Measurements from ENCODE around the gene NCBP2L. TPM values are rescaled to one million over a fixed set of nuclear protein-coding genes. Genes with fewer than 3 reads are reported as not detected.

Gene NCBP2L
- polyA plus RNA-seq, 4 donors, result 0.05 TPM; not detected in 3

DNA sequence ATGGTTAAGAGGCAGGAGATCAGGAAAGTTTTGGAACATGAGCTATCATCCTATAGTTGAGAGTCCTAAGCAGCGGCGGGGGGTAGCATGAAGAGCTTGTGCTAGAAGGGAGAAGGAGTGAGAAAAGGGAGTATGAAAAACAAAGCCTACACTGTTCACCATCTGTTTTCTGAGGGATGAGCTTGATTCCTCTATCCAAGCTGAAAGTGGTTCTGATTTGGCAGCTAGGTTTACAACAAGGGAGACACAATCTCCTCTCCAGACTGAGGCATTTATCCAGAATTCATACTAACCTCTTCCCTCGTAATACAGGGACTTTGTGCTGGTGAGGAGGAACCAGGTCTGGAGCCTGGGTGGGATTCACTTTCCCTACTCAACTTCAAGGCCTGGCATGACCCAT lies 25.5 kb upstream of the NCBP2L start:
- DNase-seq (ENCODE audit: low read depth in 4 of 4, low spot score in 2 of 4), result no peak

DNA sequence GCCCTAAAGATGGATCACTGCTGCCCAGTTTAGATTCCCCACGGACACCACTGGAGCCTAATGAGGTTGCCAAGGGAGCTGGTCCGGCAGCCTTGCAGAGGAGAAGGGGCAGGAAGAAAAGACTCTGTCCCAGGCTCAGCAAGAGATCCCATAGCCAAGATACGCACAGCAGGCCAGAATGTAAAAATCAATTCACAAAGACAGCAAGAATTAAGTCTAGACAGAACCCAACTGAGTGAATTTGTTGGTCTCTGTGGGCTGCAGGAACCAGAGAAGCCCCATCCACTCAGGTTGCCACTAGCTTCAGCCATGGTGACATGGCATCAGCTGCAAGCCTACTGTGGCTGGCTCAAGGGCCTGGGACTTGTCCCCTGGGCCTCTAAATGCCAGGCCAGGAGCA lies 24.8 kb upstream of the NCBP2L start:
- no peak for DNase-seq (ENCODE audit: low read depth in 4 of 4, low spot score in 2 of 4)

DNA sequence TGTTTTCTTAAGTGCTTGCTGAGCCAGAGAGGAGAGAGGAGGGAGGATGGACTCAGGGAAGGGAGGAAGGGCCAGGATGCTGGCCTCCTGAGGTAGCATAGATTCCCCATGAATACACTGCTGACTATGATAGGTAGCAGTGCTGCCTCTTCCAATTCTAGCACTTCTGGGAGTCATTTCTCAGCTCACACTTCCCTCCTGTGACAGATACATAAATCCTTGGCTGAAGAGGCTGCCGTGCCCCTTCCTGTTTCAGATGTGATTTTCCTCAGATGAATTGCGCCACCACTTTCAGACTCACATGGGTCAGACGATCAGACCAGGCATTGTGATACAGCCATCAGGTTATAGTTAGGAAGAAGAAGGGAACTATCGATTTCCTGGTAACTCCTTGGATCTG lies 24.3 kb upstream of the NCBP2L start:
- DNase-seq (ENCODE audit: low read depth in 4 of 4, low spot score in 2 of 4), result no peak

DNA sequence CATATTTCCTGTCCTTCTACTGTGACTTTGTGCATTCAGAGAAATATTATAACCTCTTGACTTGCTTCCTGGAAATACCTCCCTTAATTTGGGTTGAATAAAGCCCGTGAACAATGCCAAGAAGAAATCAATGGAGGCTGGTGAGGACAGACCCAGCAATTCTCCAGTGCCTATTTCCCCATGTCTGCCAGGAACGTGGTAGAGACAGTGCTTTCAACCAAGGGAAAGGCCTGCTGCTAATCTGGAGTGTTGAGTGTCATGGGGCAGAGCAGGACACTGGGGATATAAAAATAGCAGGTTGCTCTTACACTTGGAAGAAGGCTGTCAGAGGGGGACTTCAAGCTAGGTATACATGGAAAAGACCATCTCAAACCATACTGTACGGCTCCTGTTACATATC lies 21.8 kb upstream of the NCBP2L start:
- no peak for DNase-seq (ENCODE audit: low read depth in 4 of 4, low spot score in 2 of 4)

DNA sequence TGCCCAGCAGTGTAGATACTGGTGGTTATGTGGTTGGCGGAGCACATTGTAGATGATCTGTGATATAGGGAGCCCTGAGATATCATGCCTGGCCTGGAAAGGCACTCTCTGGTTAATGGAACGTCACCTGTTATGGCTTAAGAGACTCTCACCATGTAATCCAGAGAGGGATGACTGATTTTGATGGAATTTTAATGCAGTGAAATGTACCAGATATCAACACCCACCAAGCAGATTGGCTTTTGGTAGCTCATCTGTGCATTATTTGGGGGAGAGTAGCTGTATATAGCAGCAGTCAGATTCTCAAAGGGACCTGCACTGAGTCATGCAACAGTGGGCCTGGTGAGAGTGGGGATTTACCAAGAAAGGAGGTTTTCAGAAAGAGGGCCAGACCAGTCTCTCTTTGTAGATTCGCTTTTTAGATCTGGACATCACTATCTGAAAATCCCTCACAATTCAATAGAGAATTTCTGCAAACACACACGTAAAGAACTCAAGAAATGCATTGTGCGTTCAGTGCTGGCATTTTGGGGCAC lies 19.2 kb upstream of the NCBP2L start:
- DNase-seq (ENCODE audit: low read depth in 4 of 4, low spot score in 2 of 4), result no peak

DNA sequence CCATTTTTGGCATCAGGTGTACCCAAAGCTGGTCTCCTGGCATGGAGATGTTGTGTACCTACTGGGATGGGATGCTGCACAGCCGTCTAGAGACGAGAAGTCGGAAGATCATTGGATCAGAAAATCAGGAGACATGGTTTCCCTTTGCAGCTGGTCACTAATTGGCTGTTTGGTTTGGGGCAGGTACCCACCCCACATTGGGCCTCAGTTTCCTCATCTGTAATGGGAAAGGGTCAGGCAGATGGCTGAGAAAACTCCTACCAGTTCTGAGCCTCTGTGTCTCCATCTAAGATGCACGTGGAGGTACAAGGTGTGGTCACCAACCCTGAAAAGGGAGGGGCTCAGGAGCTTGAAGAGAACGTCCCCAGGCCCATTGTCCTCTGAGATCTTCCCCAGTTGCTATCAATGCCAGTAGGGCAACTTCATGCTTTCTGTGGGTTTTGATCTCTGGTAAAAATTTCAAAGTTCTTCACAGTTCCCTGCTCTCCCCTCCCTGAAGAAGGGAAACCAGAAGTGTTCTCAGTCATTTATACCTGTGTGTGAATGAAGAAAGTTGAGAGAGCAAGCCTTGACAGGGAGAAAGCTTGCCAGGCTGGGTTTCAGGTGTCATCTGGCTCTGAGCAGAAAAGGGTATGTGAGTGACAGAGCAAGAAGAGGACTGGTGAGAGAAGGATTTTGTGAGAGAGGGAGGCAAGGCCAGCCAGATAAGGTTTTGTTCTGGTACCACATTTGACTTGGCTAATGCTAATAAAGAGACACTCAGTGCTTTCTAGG lies 17.0 kb upstream of the NCBP2L start:
- DNase-seq (ENCODE audit: low read depth in 4 of 4, low spot score in 2 of 4), result no peak

DNA sequence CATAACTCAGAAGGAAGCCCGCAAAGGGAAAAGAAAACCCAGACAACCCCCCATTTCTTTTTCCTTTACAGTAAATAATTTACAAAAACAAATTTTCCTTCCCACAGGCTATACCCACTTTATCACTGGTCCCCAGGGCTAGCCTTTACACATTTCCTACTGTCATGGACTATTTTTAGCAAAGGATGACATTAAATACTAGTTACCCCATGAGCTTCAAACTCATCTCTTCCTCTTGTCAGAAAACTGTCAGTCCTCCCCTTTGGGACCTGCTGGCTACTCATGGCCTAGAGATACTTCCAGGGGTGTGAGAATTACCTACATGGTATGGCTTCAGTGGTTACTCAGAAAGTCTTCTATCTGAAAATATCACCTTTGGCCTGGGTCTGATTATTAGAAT lies 13.9 kb upstream of the NCBP2L start:
- no peak for DNase-seq (ENCODE audit: low read depth in 4 of 4, low spot score in 2 of 4)

DNA sequence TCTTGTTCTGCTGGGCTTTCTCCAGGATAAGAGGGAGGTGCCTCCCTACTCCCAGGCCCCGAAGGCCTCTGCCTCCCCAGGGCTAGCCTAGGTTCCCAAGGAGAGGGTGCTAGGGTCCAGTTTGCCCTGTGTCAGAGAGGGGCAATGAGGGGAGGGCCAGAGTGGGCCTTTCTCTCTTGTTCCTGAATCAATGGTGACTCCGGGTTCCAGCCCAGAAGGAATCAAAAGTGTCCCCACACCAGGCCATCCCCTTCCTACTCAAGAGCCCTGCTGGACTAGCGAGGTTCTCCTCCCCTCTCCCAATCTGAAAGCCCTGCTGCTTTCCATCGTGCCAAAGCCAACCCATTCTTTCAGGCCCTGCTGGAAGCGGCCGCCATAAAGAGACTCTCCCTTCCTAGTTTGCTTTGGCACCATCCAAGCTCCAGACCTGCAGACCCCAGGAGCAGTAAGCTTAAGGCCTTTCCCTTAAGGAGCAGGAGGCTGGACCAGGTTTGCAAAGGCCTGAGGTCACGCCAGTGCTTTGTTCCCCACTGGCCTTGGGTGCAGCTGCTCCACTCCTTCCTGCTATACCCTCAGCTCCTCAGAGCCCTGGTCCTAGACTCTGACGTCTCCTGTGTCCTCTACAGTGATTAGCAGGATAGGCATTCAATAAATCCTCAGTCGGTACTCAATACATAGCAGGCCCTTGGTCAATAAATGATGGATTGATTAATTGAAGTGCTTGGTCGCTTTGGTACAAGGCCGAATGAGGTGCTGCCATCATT lies 12.5 kb upstream of the NCBP2L start:
- DNase-seq (ENCODE audit: low read depth in 4 of 4, low spot score in 2 of 4), result no peak

DNA sequence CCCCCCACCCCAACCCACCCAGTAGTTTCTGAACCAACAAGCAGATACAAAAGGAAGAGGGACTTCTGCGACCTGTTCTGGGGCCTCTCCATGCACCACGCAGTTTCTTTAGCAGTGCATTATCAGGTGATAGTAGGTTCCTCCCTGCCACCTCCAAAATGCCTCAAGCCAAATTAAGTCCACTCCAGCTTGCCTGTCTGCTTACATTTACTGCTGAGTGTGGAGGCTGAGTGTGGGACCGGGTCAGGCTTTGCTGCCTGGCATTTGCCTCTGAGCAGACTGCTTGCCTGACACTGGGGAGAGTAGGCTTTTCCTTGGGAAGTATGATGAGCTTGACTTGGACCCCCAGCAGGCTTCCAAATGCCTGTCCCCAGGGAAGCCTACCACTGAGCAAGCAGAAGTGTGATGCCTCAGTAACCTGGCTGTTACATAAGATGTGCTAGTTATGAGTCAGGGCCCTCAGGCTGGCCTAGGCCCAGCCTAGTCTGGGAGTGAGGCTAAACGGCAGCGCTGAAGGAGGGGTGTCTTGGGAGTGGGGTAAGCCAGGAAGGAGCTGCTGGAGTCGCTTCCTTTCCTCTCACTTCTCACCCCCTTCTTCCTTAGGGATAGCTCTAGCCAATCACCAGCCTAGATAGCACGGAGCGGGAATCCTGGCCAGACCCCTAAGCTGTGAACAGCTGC lies 10.9 kb upstream of the NCBP2L start:
- peak in 1 of 4 donors; percentile 20 for DNase-seq (ENCODE audit: low read depth in 4 of 4, low spot score in 2 of 4)

DNA sequence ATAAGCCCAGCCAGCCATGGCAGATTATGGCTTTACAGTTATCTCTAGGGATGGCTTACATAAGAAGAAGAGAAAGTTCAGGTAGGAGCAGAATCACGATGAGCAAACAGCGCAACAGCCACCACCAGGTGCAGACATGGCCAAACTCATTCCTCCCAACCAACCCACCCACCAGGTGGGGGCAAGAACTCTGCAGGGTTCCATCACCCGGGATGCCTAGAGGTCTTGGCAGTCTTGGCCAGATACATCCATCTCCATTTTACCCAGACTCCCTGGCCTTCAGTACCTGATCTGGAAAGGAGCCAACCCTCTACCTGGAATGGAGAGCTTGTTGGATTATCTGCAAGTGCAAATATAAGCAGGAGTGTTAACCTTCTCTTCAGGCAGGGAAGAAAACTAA lies 9.5 kb upstream of the NCBP2L start:
- no peak for DNase-seq (ENCODE audit: low read depth in 4 of 4, low spot score in 2 of 4)

DNA sequence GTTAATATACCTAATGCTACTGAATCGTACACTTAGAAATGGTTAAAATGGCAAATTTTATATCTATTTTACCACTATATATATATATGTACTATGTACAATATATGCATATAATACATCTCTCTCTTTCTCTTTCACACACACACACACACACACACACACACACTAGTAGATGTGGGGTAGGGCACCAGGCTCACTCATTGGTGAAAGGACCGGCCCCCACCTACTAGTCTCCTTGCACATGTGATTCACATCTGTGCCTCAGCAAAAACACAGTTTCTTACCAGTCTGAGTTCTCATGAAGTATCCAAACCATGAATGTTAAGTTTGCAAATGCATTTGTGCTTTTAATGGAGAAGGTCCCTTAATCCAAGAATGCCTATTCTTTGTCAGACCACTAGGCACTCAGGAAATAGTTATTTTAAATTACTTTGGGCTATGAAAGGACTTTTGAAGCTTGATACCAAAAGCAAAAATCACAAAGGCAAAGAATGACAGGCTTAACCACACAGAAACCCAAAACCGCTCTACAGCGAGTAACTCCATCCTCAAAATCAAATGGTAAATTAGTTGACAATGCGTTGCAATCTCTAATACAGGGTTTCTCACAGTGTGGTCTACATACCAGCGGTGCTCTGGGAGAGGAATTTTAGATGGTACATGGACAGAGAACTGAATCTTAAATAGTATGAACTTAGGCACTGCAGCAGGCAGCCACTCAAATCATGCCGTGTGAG lies 7.8 kb upstream of the NCBP2L start:
- no peak for DNase-seq (ENCODE audit: low read depth in 4 of 4, low spot score in 2 of 4)

DNA sequence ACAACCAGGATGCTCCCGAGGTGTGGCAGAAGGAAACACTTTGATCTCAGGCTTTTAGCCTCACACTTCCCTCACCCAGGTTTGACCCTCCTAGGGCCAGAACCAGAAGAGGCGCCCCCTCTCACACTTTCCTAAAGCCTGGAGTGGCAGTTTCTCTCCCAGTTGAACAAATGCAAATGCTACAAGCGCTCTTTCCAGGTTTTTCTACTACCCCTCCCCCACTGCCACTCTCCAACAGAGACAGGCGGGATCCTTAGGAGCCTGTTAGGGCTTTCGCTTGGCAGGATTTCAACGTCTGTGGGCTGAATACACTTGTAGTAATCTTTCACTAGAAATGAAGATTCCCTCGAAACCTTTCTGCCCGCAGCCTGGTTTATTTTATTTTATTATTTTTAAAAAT lies 4.3 kb upstream of the NCBP2L start:
- DNase-seq (ENCODE audit: low read depth in 4 of 4, low spot score in 2 of 4), result no peak

DNA sequence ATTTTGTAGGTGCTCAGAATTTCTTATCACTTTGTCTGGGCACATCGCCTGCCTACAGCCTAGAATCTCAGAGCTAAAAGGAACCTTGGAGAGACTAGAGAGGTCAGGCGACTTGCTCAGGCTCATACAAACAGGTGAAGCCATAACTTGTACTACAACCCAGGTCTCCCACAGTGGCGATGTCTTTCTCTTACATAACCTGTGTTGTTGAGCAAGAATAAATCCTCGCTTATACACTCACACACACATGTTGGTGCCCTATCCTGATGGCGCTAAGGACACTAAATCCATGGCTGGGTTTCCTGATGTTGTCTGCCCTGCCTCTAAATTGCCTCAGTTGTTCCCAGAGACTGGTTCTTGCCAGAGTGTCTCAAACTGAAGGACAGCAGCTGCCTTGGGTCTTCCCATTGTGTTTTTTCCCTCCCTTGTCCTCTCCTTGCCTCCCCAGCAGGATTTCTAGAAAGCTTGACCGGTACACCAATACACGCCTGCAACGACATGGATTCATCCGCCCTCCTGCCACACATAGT lies 3.6 kb upstream of the NCBP2L start:
- DNase-seq (ENCODE audit: low read depth in 4 of 4, low spot score in 2 of 4), result no peak

DNA sequence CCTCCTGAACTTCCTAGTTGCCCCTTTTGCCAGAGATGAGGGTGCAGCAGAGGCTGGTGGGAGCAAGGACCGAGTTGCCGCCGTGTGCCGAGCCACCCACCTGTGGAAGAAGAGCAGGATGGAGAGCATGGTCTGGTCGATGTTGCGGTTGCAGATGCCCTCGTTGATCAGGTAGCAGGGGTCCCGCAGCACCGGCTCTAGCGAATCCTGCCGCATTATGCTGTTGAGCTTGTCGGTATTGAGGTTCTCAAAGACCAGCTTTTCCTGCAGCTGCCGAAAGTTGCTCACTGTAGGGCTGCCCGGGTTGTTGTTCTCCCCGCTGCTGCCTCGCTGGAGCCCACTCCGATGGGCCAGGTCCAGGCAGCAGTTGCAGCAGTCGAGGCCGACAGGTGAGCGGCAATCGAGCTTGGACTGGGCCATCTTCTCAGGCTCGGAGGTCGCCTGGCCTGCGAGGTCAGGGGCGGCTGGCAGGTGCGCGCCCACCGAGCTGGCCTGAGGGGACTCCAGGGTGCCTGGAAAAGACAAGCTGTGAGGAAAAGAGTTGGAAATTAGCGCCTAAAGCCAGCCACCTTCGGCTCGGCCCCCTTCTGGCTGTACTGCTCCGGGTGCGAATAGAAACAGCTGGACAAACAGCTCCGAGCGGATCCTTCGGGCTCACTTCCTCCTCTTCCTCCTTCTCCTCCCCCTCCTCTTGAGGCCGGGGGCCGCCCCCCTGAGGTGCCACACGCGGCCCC lies 2.4 kb upstream of the NCBP2L start:
- DNase-seq (ENCODE audit: low read depth in 4 of 4, low spot score in 2 of 4), result no peak

DNA sequence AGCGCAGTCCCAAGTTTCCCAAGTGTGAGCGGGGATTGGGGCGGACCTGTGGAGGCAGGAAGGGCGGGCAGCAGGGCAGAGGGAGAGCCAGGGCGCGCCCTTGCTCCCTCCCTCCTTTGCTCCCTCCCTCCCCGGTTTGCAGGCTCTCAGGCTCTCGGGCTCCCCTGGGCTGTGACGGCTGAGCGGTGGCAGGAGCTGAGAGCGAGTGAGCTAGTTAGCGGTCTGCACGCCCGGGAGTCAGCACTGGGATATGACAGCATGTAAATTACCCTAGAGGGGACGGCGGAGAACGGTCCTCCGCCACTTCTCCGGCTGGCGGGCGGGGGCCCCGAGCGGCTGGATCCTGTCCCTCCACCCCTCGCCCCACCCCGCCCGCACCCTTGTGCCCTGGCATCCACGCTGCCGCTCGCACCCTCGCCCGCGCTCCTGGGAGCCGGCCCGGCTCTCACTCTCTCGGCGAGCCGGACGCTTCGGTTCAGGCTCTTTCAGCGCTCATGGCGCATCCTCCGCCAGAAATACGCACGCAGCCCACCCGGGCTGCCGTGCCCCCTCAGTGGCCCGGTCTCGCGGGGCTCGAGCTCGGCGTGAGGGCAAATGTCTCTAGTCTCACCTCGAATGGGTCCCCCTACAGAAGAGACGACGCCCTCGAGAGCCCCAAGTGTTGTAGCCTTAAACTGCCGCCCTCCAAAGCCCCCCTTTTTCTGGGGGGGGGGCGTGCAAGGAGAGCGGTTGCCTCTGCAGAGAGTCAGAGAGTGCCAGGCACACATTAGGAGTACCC lies 1.6 kb upstream of the NCBP2L start, which contains the start of gene TSC22D3:
Gene TSC22D3 (minus strand): TSS at position 54 of the 778 bp plus-strand sequence. CDS start 368 bp downstream, outside the sequence.
- peak in 1 of 4 donors; percentile 46 for DNase-seq (ENCODE audit: low read depth in 4 of 4, low spot score in 2 of 4)

DNA sequence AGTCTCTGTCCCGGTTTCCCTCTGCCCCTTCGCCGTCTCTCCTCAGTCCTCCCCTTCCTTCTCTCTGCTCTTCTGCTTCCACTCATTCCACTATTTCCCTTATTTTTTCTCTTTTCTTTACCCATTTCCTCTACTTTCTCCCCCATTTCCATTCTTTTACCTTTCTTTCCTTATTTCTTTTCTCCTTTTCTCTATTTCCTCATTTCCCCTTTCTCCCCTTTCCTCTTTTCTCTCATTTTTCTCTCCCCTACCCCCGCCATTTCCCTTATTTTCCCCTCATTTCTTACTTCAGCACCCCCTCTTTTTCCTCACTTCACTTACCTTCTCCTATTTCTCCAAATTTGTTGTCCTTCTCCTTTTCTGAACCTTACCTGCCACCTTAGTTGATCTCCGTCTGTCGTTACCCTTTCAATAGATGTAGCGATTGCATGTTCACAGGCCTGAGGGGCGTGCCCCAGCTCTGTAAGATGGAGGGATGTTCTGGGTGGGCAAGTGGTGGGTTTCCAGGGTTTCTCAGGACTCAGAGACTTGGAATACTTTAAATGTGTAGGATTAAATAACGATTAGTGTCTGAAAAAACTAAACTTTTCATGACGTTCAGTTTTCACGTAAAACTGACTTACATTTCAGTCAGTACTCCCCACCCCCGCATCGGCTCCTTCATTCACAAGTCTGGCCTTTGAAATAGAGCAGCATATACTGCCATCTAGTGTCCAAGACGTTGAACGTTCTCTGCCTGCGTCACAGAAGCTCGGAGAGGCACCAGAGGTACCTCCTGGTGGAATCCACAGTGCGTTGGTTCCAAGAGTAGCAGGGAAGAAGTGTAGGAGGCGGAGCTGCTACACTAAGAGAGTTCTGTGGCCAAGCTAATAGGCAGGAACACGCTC lies 641 bp upstream of the NCBP2L start:
- DNase-seq (ENCODE audit: low read depth in 4 of 4, low spot score in 2 of 4), result peak in 1 of 4 donors; percentile 77

DNA sequence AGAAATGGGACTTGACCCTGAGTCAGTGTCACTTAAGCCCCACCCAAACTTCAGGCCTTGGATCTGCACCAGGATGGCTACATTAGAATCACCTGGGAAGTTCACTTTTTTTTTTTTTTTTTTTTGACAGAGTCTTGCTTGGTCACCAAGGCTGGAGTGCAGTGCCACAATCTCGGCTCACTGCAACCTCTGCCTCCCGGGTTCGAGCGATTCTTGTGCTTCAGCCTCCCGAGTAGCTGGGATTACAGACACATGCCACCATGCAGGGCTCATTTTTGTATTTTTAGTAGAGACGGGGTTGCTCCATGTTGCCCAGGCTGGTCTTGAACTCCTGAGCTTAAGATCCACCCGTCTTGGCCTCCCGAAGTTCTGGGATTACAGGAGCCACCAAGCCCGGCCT lies 3.0 kb downstream of the NCBP2L start:
- DNase-seq (ENCODE audit: low read depth in 4 of 4, low spot score in 2 of 4), result no peak

DNA sequence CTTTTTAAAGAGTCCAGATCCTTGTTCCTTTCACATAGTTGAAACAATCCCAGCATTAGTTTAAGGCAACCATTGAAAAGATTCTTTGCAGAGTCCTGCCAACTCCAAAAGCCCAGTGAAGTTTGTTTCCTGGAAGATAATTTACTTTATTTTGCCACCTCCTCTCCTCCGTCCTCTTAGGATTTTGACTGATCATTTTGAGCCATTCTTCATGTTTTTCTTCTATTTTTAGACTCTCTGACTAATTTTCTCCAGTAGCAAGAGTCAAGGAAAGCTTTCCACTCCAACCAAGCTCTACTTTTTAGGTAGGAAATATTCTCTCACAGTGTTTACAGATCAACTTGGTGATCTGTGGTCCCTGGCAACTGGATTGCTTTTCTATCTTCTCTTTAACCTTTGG lies 10.3 kb downstream of the NCBP2L start:
- no peak for DNase-seq (ENCODE audit: low read depth in 4 of 4, low spot score in 2 of 4)
